ENCODE measurements around the gene ADRA2B.

ADRA2B gene

GRCh38 chr2:96138179-96139145, 22.1 kb upstream of the ADRA2B start, which contains the start of gene ASTL:
ASTL (minus strand) TSS chr2:96138502; CDS start chr2:96138436, 66 bp downstream.
- H3K4me3 ChIP-seq (IDR thresholded peaks at IDR 0.05; ENCODE audit: insufficient read depth, low read depth, low read length), result no peak within 1 kb of the TSS
- H3K79me2 ChIP-seq (ENCODE audit: insufficient read depth, low read depth), result peaks cover under 1% of the 10 kb centered on the region; the same call in 1 of the 2 replicates
- H3K4me1 ChIP-seq (ENCODE audit: low read depth, poor library complexity, severe bottlenecking), result peaks cover 5% of the 10 kb centered on the region
- H3K27me3 ChIP-seq (ENCODE audit: insufficient read depth, low read depth), result no peaks in the 10 kb centered on the region
- TF ChIP-seq, protein P1, sequence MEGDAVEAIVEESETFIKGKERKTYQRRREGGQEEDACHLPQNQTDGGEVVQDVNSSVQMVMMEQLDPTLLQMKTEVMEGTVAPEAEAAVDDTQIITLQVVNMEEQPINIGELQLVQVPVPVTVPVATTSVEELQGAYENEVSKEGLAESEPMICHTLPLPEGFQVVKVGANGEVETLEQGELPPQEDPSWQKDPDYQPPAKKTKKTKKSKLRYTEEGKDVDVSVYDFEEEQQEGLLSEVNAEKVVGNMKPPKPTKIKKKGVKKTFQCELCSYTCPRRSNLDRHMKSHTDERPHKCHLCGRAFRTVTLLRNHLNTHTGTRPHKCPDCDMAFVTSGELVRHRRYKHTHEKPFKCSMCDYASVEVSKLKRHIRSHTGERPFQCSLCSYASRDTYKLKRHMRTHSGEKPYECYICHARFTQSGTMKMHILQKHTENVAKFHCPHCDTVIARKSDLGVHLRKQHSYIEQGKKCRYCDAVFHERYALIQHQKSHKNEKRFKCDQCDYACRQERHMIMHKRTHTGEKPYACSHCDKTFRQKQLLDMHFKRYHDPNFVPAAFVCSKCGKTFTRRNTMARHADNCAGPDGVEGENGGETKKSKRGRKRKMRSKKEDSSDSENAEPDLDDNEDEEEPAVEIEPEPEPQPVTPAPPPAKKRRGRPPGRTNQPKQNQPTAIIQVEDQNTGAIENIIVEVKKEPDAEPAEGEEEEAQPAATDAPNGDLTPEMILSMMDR (conservative IDR thresholded peaks at IDR 0.05; ENCODE audit: low read depth, low read length), result peak; percentile 62
- H3K9ac ChIP-seq, result no peak within 1 kb of the TSS
- 0 out of 2 replicates have a peak, but pooled peaks cover 3% of the 10 kb centered on the region for H3K36me3 ChIP-seq (ENCODE audit: insufficient read depth)
- H2AFZ ChIP-seq (ENCODE audit: low read depth), result no peak within 1 kb of the TSS
- H3K27ac ChIP-seq, result no peak within 1 kb of the TSS
- H4K20me1 ChIP-seq (ENCODE audit: insufficient read depth), result no peaks in the 10 kb centered on the region
- H3K4me2 ChIP-seq, result no peak within 1 kb of the TSS

GRCh38 chr2:96137321-96138178, 21.2 kb upstream of the ADRA2B start:
- no peak overlapping the region for H3K4me2 ChIP-seq
- H3K79me2 ChIP-seq (ENCODE audit: insufficient read depth, low read depth), result no peaks in the 10 kb centered on the region
- H3K27ac ChIP-seq, result no peak overlapping the region
- H2AFZ ChIP-seq (ENCODE audit: low read depth), result no peak overlapping the region
- no peaks in the 10 kb centered on the region for H4K20me1 ChIP-seq (ENCODE audit: insufficient read depth)
- H3K4me3 ChIP-seq (IDR thresholded peaks at IDR 0.05; ENCODE audit: insufficient read depth, low read depth, low read length), result no peak overlapping the region
- H3K4me1 ChIP-seq (ENCODE audit: low read depth, poor library complexity, severe bottlenecking), result no peaks in the 10 kb centered on the region
- TF ChIP-seq, protein P1 (conservative IDR thresholded peaks at IDR 0.05; ENCODE audit: low read depth, low read length), result no peak
- H3K36me3 ChIP-seq (ENCODE audit: insufficient read depth), result no peaks in the 10 kb centered on the region
- H3K9ac ChIP-seq, result no peak overlapping the region
- no peaks in the 10 kb centered on the region for H3K27me3 ChIP-seq (ENCODE audit: insufficient read depth, low read depth)

DNA sequence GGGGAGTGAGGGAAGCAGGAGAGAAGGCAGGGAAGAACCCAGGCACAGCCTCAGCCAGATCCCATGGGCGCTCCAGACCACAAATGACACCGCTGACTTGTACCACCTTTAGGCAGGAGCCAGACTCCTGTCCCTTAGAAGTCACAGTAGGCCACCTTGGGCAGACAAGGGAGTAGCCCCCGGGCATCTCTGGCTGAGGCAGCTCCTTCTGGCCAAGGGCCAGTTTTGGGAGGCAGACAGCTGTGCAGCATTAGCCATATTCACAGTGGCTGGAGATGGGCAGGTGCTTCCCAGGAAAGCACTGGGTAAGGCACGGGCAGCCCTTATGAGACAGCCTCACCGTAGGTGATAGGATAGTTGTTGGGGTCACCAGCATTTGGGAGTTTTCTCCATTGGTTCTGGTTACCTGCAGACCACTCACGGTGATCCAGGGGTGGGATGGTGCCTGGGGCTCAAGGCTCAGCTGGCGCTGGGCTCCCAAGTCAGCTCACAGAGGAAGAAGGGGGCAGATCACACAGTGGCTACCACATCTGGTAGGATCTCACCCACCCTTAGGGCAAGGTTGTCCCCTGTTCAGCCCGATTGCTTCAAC, 19.9 kb upstream of the ADRA2B start:
- Histone ChIP-seq H4K20me1 (ENCODE audit: insufficient read depth) (no peaks in the 10 kb centered on the region), H3K4me2 (no peak overlapping the region), H3K4me1 (ENCODE audit: low read depth, poor library complexity, severe bottlenecking) (peaks cover 8% of the 10 kb centered on the region), H3K4me3 (IDR thresholded peaks at IDR 0.05; ENCODE audit: insufficient read depth, low read depth, low read length) (no peak overlapping the region), H3K9ac (no peak overlapping the region), H3K27ac (no peak overlapping the region), H2AFZ (ENCODE audit: low read depth) (no peak overlapping the region), H3K79me2 (ENCODE audit: insufficient read depth, low read depth) (no peaks in the 10 kb centered on the region), H3K27me3 (ENCODE audit: insufficient read depth, low read depth) (no peaks in the 10 kb centered on the region), H3K36me3 (ENCODE audit: insufficient read depth) (no peaks in the 10 kb centered on the region)
- TF ChIP-seq, protein P1 (conservative IDR thresholded peaks at IDR 0.05; ENCODE audit: low read depth, low read length), result no peak

DNA sequence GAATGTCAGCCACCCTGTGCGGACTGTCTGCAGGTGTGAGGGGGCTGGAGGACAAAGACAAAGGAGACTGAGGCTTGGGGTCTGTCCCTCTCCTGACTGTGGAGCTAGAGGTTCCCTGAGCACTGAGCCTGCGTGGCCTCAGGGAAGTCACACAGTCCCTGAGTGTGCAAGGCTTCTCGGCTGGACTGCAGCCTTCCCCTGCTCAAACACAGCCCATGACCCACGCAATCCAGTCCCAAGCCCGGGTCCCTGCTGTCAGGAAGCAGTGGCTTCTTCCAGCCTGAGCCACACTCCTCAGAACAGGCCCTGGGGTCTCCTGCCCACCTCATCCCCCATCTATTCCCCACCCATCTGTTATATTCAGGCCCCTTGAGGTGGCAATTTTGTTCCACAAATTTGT, 19.2 kb upstream of the ADRA2B start:
- Histone ChIP-seq H3K27me3 (ENCODE audit: insufficient read depth, low read depth) (no peaks in the 10 kb centered on the region), H3K4me2 (no peak overlapping the region), H3K36me3 (ENCODE audit: insufficient read depth) (no peaks in the 10 kb centered on the region), H4K20me1 (ENCODE audit: insufficient read depth) (no peaks in the 10 kb centered on the region), H3K9ac (no peak overlapping the region), H3K4me3 (IDR thresholded peaks at IDR 0.05; ENCODE audit: insufficient read depth, low read depth, low read length) (no peak overlapping the region), H3K4me1 (ENCODE audit: low read depth, poor library complexity, severe bottlenecking) (peaks cover 14% of the 10 kb centered on the region), H2AFZ (ENCODE audit: low read depth) (no peak overlapping the region), H3K79me2 (ENCODE audit: insufficient read depth, low read depth) (no peaks in the 10 kb centered on the region), H3K27ac (no peak overlapping the region)
- TF ChIP-seq, protein P1 (conservative IDR thresholded peaks at IDR 0.05; ENCODE audit: low read depth, low read length), result no peak
